Retinal pigment epithelial cell (primary cell): ENCODE data around the gene LPAR6.

ENCODE experiments used
- DNase-seq: peaks from one replicate; pipeline ENCODE4 v3.0.0-alpha.2; 2010; ENCODE audit warnings: low read depth
- H3K4me3 ChIP-seq: 2 replicates; pipeline ENCODE4 v1.5.1; 2011; ENCODE audit warnings: mild to moderate bottlenecking, low read length, control low read depth, moderate library complexity
- TF ChIP-seq, protein P1 (sequence below): conservative IDR thresholded peaks from 2 replicates; pipeline ENCODE4 v1.5.1; 2011; ENCODE audit warnings: low read depth, low read length, control low read depth, inconsistent platforms

Gene LPAR6

DNA sequence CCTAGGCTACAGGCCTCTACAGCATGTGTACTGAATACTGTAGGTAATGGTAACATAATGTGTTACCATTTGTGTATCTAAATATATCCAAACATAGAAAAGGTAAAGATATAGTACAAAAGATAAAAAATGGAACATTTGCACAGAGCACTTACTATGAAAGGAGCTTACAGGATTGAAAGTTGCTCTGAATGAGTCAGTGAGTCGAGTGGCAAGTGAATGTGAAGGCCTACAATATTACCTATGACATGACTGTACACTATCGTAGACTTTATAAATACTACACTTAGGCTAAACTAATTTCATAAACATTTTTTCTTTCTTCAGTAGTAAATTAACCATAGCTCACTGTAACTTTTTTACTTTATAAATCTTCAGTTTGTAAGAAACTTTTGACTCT is 35.1 kb downstream of the LPAR6 start:
- no peak for DNase-seq
- H3K4me3 ChIP-seq, result no peak overlapping the region
- TF ChIP-seq, protein P1, sequence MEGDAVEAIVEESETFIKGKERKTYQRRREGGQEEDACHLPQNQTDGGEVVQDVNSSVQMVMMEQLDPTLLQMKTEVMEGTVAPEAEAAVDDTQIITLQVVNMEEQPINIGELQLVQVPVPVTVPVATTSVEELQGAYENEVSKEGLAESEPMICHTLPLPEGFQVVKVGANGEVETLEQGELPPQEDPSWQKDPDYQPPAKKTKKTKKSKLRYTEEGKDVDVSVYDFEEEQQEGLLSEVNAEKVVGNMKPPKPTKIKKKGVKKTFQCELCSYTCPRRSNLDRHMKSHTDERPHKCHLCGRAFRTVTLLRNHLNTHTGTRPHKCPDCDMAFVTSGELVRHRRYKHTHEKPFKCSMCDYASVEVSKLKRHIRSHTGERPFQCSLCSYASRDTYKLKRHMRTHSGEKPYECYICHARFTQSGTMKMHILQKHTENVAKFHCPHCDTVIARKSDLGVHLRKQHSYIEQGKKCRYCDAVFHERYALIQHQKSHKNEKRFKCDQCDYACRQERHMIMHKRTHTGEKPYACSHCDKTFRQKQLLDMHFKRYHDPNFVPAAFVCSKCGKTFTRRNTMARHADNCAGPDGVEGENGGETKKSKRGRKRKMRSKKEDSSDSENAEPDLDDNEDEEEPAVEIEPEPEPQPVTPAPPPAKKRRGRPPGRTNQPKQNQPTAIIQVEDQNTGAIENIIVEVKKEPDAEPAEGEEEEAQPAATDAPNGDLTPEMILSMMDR, result no peak

DNA sequence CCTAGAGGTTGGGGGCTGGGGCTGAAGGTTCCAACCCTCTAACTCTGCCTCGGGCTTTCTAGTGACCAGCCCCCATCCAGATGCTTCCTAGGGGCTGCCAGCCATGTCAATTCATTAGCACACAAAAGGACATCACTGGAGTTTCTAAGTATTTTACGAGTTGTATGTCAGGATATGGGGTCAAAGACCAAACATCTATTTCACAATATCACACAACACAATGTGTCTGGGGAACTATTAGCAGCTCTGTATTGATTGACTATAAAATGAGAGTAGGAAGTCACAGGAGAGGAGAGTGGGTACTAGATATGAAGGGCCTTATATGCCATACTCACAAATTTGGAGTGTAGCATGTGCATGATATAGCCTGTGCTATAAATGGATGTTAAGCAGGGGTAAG is 42.1 kb downstream of the LPAR6 start:
- no peak for DNase-seq
- no peak overlapping the region for H3K4me3 ChIP-seq
- TF ChIP-seq, protein P1, result no peak

GRCh38 chr13:48369988-48370387 is 42.9 kb downstream of the LPAR6 start:
- no peak for DNase-seq
- H3K4me3 ChIP-seq, result no peak overlapping the region
- TF ChIP-seq, protein P1, result no peak
